OCI-LY7 (cell line): ENCODE results near the gene LHFPL6.

ENCODE experiments used
- EZH2phosphoT487 ChIP-seq: fragments of 200-600 bp; sonication (generic); IDR thresholded peaks from 2 replicates; pipeline ENCODE4 v1.6.1; 2018; ENCODE audit warnings: low read depth, borderline replicate concordance, mild to moderate bottlenecking, mixed run types, antibody characterized with exemption, low read length, moderate library complexity, mixed read lengths
- TF ChIP-seq, protein P1 (sequence below): fragments of 200-600 bp; sonication (generic); conservative IDR thresholded peaks from 2 replicates; pipeline ENCODE4 v1.5.1; 2014; ENCODE audit warnings: mild to moderate bottlenecking, antibody characterized with exemption, low read length, moderate library complexity, mixed read lengths

DNA sequence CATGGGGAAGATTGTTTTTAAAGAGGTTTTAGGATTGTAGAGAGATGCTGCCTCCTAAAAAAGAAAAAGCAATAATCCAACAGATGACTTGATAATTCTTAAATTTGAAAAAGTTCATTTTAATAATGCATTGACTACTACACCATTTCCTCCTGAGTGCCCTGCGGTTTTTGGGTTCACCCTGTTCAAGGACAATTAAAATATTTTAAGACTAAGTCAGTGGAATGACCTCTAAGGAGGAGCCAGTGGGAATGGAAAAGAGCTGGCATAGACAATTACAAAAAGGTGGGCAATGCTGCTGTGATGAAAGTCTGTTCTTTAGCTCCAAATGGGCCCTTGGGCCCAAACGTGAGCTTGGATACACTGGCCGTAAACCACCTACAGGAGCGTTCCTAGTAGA, 217.8 kb downstream of the LHFPL6 start:
- TF ChIP-seq, protein P1, sequence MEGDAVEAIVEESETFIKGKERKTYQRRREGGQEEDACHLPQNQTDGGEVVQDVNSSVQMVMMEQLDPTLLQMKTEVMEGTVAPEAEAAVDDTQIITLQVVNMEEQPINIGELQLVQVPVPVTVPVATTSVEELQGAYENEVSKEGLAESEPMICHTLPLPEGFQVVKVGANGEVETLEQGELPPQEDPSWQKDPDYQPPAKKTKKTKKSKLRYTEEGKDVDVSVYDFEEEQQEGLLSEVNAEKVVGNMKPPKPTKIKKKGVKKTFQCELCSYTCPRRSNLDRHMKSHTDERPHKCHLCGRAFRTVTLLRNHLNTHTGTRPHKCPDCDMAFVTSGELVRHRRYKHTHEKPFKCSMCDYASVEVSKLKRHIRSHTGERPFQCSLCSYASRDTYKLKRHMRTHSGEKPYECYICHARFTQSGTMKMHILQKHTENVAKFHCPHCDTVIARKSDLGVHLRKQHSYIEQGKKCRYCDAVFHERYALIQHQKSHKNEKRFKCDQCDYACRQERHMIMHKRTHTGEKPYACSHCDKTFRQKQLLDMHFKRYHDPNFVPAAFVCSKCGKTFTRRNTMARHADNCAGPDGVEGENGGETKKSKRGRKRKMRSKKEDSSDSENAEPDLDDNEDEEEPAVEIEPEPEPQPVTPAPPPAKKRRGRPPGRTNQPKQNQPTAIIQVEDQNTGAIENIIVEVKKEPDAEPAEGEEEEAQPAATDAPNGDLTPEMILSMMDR, result no peak
- no peak for TF ChIP-seq EZH2phosphoT487
